GM21367 (cell line): ENCODE measurements around the gene RPS6KA2.
A peak's percentile ranks its signal among the peaks of the same experiment; 100 is the strongest.
"Not testable (repeated sequence)": the region's sequence is repeated elsewhere in the genome, so short reads cannot be mapped to it uniquely, and the experiment has no call there.

ENCODE experiments used
- ATAC-seq: cut with Tn5 transposase; IDR thresholded peaks from one replicate; pipeline ENCODE4 v1.9.1; 2021; ENCODE audit not compliant: unreplicated experiment

RPS6KA2 gene

GRCh38 chr6:166386111-166386510 is 240.9 kb downstream of the RPS6KA2 start:
- no peak for ATAC-seq

GRCh38 chr6:166383802-166384363 is 243.2 kb downstream of the RPS6KA2 start:
- not testable (repeated sequence) for ATAC-seq

- peak; percentile 87 for ATAC-seq
Measured at GRCh38 chr6:166382933-166383801, 243.9 kb downstream of the RPS6KA2 start, which contains the start of gene MPC1. Gene MPC1 (minus strand): TSS chr6:166382940. CDS start chr6:166382876, 64 bp downstream.

- ATAC-seq = peak; percentile 2
Measured at GRCh38 chr6:166382500-166382932, 244.5 kb downstream of the RPS6KA2 start.

GRCh38 chr6:166381733-166382499 is 245.1 kb downstream of the RPS6KA2 start:
- ATAC-seq = peak; percentile 43

GRCh38 chr6:166381381-166381732 is 245.7 kb downstream of the RPS6KA2 start:
- no peak for ATAC-seq

GRCh38 chr6:166379800-166380199 is 247.3 kb downstream of the RPS6KA2 start:
- ATAC-seq = no peak

- no peak for ATAC-seq
Measured at GRCh38 chr6:166379103-166379586, 247.9 kb downstream of the RPS6KA2 start.

- ATAC-seq = no peak
Measured at GRCh38 chr6:166377721-166378120, 249.3 kb downstream of the RPS6KA2 start.

GRCh38 chr6:166375013-166375412 is 252.0 kb downstream of the RPS6KA2 start:
- no peak for ATAC-seq

- no peak for ATAC-seq
Measured at GRCh38 chr6:166370489-166370888, 256.6 kb downstream of the RPS6KA2 start.

GRCh38 chr6:166369782-166370181 is 257.3 kb downstream of the RPS6KA2 start:
- no peak for ATAC-seq

GRCh38 chr6:166366921-166367320 is 260.1 kb downstream of the RPS6KA2 start:
- no peak for ATAC-seq

GRCh38 chr6:166365806-166366205 is 261.2 kb downstream of the RPS6KA2 start:
- ATAC-seq = no peak

GRCh38 chr6:166365221-166365620 is 261.8 kb downstream of the RPS6KA2 start:
- no peak for ATAC-seq

- ATAC-seq = no peak
Measured at GRCh38 chr6:166364456-166364855, 262.6 kb downstream of the RPS6KA2 start.

GRCh38 chr6:166362427-166362826 is 264.6 kb downstream of the RPS6KA2 start:
- not testable (repeated sequence) for ATAC-seq

GRCh38 chr6:166361077-166361429 is 266.0 kb downstream of the RPS6KA2 start:
- no peak for ATAC-seq

GRCh38 chr6:166360243-166361076 is 266.6 kb downstream of the RPS6KA2 start:
- no peak for ATAC-seq
